CD14-positive monocyte (primary cell): Measurements from ENCODE around the gene SAP30BP. TPM values are rescaled to one million over a fixed set of nuclear protein-coding genes. Genes with fewer than 3 reads are reported as not detected.

Experiments used
- DNase-seq, 3 donors: peaks; one replicate each; pipeline ENCODE4 v3.0.0-alpha.2; 2011 to 2022
- H2AFZ ChIP-seq: 2 replicates; pipeline ENCODE4 v1.6.0; 2012; ENCODE audit warnings: mild to moderate bottlenecking, low read depth, low read length, inconsistent platforms; ENCODE audit not compliant: insufficient read depth, poor library complexity, severe bottlenecking
- H3K27ac ChIP-seq, 2 donors: 1 replicate in 1 of 2; 2 replicates in 1 of 2; pipeline ENCODE4 v1.5.1; 2012 to 2013; ENCODE audit warnings: low read length in 2 of 2, control low read depth in 1 of 2, inconsistent platforms in 1 of 2, low read depth in 1 of 2, mild to moderate bottlenecking in 1 of 2
- H3K27me3 ChIP-seq, 2 donors: one replicate each; pipeline versions ENCODE4 v1.6.0 to v1.6.1; 2011 to 2013; ENCODE audit warnings: low read length in 2 of 2; ENCODE audit not compliant: control insufficient read depth in 2 of 2, insufficient read depth in 2 of 2
- H3K36me3 ChIP-seq, 2 donors: replicated peaks in 1 of 2; 1 replicate in 1 of 2; 2 replicates in 1 of 2; pipeline versions ENCODE4 v1.5.1 to v1.6.1; 2012 to 2013; ENCODE audit warnings: low read length in 2 of 2, control low read depth in 1 of 2, inconsistent platforms in 1 of 2, mild to moderate bottlenecking in 1 of 2; ENCODE audit not compliant: insufficient read depth in 2 of 2, control insufficient read depth in 1 of 2
- H3K4me1 ChIP-seq, 2 donors: 1 replicate in 1 of 2; 2 replicates in 1 of 2; pipeline versions ENCODE4 v1.5.1 to v1.6.1; 2012 to 2013; ENCODE audit warnings: low read length in 2 of 2, control low read depth in 1 of 2, inconsistent platforms in 1 of 2, mild to moderate bottlenecking in 1 of 2, moderate library complexity in 1 of 2; ENCODE audit not compliant: insufficient read depth in 2 of 2, control insufficient read depth in 1 of 2
- H3K4me2 ChIP-seq: replicated peaks from 2 replicates; pipeline ENCODE3; 2012; ENCODE audit warnings: low read length, moderate library complexity, mild to moderate bottlenecking; ENCODE audit not compliant: poor library complexity, severe bottlenecking; ENCODE audit errors: extremely low read depth
- H3K4me3 ChIP-seq, 3 experiments: fragments of 200-600 bp in 1 of 3; sonication (generic) in 1 of 3; replicated peaks in 1 of 3; 1 replicate in 2 of 3; 2 replicates in 1 of 3; pipeline ENCODE4 v1.5.1; 2011 to 2013; ENCODE audit warnings: low read length in 3 of 3, mild to moderate bottlenecking in 3 of 3, control low read depth in 2 of 3, low read depth in 2 of 3, inconsistent platforms in 1 of 3, moderate library complexity in 1 of 3
- H3K79me2 ChIP-seq: 2 replicates; pipeline ENCODE4 v1.6.0; 2012; ENCODE audit warnings: mild to moderate bottlenecking, control low read depth, inconsistent platforms, low read length, moderate library complexity; ENCODE audit not compliant: insufficient read depth
- H3K9ac ChIP-seq: 2 replicates; pipeline ENCODE4 v1.6.0; 2017; ENCODE audit warnings: low read length, mild to moderate bottlenecking; ENCODE audit not compliant: insufficient read depth, poor library complexity, severe bottlenecking
- H3K9me3 ChIP-seq, 2 donors: replicated peaks in 1 of 2; 1 replicate in 1 of 2; 2 replicates in 1 of 2; pipeline versions ENCODE4 v1.5.1 to v1.6.1; 2012 to 2013; ENCODE audit warnings: low read length in 2 of 2, control low read depth in 1 of 2; ENCODE audit not compliant: control insufficient read depth in 1 of 2, insufficient read depth in 1 of 2
- H4K20me1 ChIP-seq: 2 replicates; pipeline ENCODE4 v1.6.0; 2012; ENCODE audit warnings: mild to moderate bottlenecking, low read length, control low read depth, moderate library complexity; ENCODE audit not compliant: insufficient read depth
- H3K27ac Mint-ChIP-seq, 7 donors: one replicate each; pipeline ENCODE4 v1.8.0; 2020; ENCODE audit warnings: mild to moderate bottlenecking in 7 of 7, mixed read lengths in 7 of 7, moderate library complexity in 6 of 7, inconsistent platforms in 2 of 7
- H3K27me3 Mint-ChIP-seq, 3 donors: one replicate each; pipeline ENCODE4 v1.8.0; 2021 to 2022; ENCODE audit warnings: low read depth in 3 of 3, mild to moderate bottlenecking in 3 of 3, mixed read lengths in 3 of 3, moderate library complexity in 3 of 3, inconsistent platforms in 1 of 3
- H3K36me3 Mint-ChIP-seq, 2 donors: one replicate each; pipeline ENCODE4 v1.8.0; 2020; ENCODE audit warnings: mixed read lengths in 2 of 2, inconsistent platforms in 1 of 2, mild to moderate bottlenecking in 1 of 2
- H3K4me1 Mint-ChIP-seq: one replicate; pipeline ENCODE4 v1.8.0; 2020; ENCODE audit warnings: mild to moderate bottlenecking, mixed read lengths
- H3K4me3 Mint-ChIP-seq, 2 donors: one replicate each; pipeline ENCODE4 v1.8.0; 2020; ENCODE audit warnings: mild to moderate bottlenecking in 2 of 2, mixed read lengths in 2 of 2, moderate library complexity in 1 of 2
- H3K9me3 Mint-ChIP-seq, 7 donors: one replicate each; pipeline ENCODE4 v1.8.0; 2020 to 2022; ENCODE audit warnings: mixed read lengths in 7 of 7, mild to moderate bottlenecking in 6 of 7, moderate library complexity in 6 of 7, inconsistent platforms in 2 of 7
- WGBS: methylation state at CpG from one replicate; pipeline ENCODE4 v1.1.5; 2013; ENCODE audit warnings: missing lambda C conversion rate; ENCODE audit not compliant: insufficient coverage; 5-methylcytosine and 5-hydroxymethylcytosine counted together
- intact Hi-C, 2 donors: fragments of 100-400 bp; cut with micrococcal nuclease; formaldehyde crosslinking; loops; one replicate each; pipeline versions ENCODE4 v1.15.0 to v1.15.1; 2023
- polyA plus RNA-seq, 3 donors: library from polyadenylated mRNA; depleted of rRNA in 1 of 3; unstranded in 2 of 3; stranded (reverse) in 1 of 3; fragments of 300-500 nt in 2 of 3; fragments of >200 nt in 1 of 3; fragmentation: Illumina TruSeq in 2 of 3; gene quantifications; 1 replicate in 2 of 3; 2 replicates in 1 of 3; pipeline ENCODE4 v1.2.3, GENCODE V29; 2012 to 2021
- TF ChIP-seq, protein P1 (sequence below): fragments of 200-600 bp; IDR thresholded peaks from one replicate; pipeline ENCODE4 v1.8.0; 2022; ENCODE audit warnings: antibody characterized with exemption, mild to moderate bottlenecking

The SAP30BP gene
- polyA plus RNA-seq, 3 donors: 43.8 to 130 (median 61.6) TPM

DNA sequence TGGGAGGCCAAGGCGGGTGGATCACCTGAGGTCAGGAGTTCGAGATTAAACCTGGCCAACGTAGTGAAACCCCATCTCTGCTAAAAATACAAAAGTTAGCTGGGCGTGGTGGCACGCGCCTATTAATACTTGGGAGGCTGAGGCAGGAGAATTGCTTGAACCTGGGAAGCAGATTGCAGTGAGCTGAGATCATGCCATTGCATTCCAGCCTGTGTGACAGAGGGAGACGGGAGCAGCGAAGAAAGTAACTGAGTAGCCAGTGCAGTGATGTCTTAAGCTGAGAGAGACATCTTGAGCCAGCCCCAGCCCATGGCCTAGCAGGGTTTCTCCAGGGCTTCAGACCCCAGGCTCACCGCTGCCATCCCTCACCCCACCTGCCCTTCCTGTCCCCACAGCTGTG lies 43.8 kb upstream of the SAP30BP start:
- Histone ChIP-seq H3K27ac (no peak overlapping the region), H3K4me1 (no peaks in the 10 kb centered on the region), H3K36me3 (peaks cover 94 to 96% of the 10 kb centered on the region in 2 donors), H3K27me3 (no peaks in the 10 kb centered on the region), H3K79me2 (no peaks in the 10 kb centered on the region), H2AFZ (no peak overlapping the region), H3K9ac (no peak overlapping the region), H4K20me1 (no peaks in the 10 kb centered on the region), H3K9me3 (no peaks in the 10 kb centered on the region), H3K4me2 (no peak overlapping the region), H3K4me3 (no peak overlapping the region)
- H3K36me3 Mint-ChIP-seq: peaks cover 58 to 100% of the 10 kb centered on the region in 2 donors
- intact Hi-C loops: no loop called here
- TF ChIP-seq, protein P1, sequence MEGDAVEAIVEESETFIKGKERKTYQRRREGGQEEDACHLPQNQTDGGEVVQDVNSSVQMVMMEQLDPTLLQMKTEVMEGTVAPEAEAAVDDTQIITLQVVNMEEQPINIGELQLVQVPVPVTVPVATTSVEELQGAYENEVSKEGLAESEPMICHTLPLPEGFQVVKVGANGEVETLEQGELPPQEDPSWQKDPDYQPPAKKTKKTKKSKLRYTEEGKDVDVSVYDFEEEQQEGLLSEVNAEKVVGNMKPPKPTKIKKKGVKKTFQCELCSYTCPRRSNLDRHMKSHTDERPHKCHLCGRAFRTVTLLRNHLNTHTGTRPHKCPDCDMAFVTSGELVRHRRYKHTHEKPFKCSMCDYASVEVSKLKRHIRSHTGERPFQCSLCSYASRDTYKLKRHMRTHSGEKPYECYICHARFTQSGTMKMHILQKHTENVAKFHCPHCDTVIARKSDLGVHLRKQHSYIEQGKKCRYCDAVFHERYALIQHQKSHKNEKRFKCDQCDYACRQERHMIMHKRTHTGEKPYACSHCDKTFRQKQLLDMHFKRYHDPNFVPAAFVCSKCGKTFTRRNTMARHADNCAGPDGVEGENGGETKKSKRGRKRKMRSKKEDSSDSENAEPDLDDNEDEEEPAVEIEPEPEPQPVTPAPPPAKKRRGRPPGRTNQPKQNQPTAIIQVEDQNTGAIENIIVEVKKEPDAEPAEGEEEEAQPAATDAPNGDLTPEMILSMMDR: no peak
- H3K27me3 Mint-ChIP-seq: peaks cover 0 to 4% (median 3%) of the 10 kb centered on the region in 3 donors
- H3K9me3 Mint-ChIP-seq: peaks cover 0 to 2% (median 0%) of the 10 kb centered on the region in 7 donors
- H3K27ac Mint-ChIP-seq: no peak overlapping the region
- DNase-seq: no peak
- H3K4me3 Mint-ChIP-seq: no peak overlapping the region
- 94% methylated on average over 7 of the region's 9 CpGs for WGBS
- H3K4me1 Mint-ChIP-seq: no peaks in the 10 kb centered on the region

DNA sequence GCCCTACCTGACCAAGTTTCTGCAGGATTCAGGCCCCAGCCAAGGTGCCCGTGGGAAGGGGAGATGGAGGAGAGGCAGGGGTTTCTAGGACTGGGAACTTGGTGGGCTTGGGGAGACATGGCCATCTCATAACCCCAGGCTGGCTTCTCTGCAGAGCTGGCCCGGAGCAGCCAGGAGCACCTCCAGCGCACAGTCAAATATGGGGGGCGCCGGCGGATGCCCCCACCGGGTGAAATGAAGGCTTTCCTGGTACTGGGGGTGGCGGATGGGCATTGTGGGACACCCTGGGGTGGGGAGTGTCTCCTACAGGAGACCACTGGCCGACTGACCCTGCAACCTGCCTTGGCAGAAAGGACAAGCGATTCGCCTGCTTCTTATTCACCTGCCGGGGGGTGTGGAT lies 43.1 kb upstream of the SAP30BP start:
- Mint-ChIP-seq H3K4me3 (no peak overlapping the region), H3K4me1 (no peaks in the 10 kb centered on the region), H3K36me3 (peaks cover 55 to 100% of the 10 kb centered on the region in 2 donors), H3K27me3 (peaks cover 0 to 4% (median 3%) of the 10 kb centered on the region in 3 donors), H3K27ac (peak overlapping the region in 1 of 7 donors; percentile 41), H3K9me3 (peaks cover 0 to 2% (median 0%) of the 10 kb centered on the region in 7 donors)
- no peaks in the 10 kb centered on the region for H4K20me1 ChIP-seq
- no peaks in the 10 kb centered on the region for H3K4me1 ChIP-seq
- H3K9ac ChIP-seq: no peak overlapping the region
- WGBS: 89% methylated on average over 11 of the region's 12 CpGs
- no peak overlapping the region for H2AFZ ChIP-seq
- no peaks in the 10 kb centered on the region for H3K27me3 ChIP-seq
- peaks cover 92% of the 10 kb centered on the region in 2 donors for H3K36me3 ChIP-seq
- no peak overlapping the region for H3K27ac ChIP-seq
- no peaks in the 10 kb centered on the region for H3K79me2 ChIP-seq
- no peaks in the 10 kb centered on the region for H3K9me3 ChIP-seq
- intact Hi-C loops: no loop called here
- TF ChIP-seq, protein P1: no peak
- H3K4me2 ChIP-seq: no peak overlapping the region
- no peak overlapping the region for H3K4me3 ChIP-seq
- no peak for DNase-seq
